Measurements from ENCODE around the gene USP38.
A peak's percentile ranks its signal among the peaks of the same experiment; 100 is the strongest.

Gene USP38

GRCh38 chr4:143184503-143185252, at the start of gene USP38:
USP38 (plus strand) TSS chr4:143184917; CDS start chr4:143185451, 534 bp downstream.
- DNase-seq, result peak; percentile 95

GRCh38 chr4:143135358-143135757, 49.4 kb upstream of the USP38 start:
- DNase-seq, result no peak

GRCh38 chr4:143140696-143141095, 44.0 kb upstream of the USP38 start:
- no peak for DNase-seq

- DNase-seq, result no peak
Measured at GRCh38 chr4:143148521-143148920, 36.2 kb upstream of the USP38 start.

GRCh38 chr4:143156853-143157252, 27.9 kb upstream of the USP38 start:
- DNase-seq, result no peak

GRCh38 chr4:143163614-143164013, 21.1 kb upstream of the USP38 start:
- DNase-seq, result no peak

- peak; percentile 40 for DNase-seq
Measured at GRCh38 chr4:143166722-143167121, 18.0 kb upstream of the USP38 start.

GRCh38 chr4:143178923-143179322, 5.8 kb upstream of the USP38 start:
- DNase-seq, result no peak

- DNase-seq, result no peak
Measured at GRCh38 chr4:143183513-143184216, 1.1 kb upstream of the USP38 start.

GRCh38 chr4:143184217-143184502, 557 bp upstream of the USP38 start:
- DNase-seq, result peak; percentile 65

GRCh38 chr4:143185253-143186107, 763 bp downstream of the USP38 start:
- no peak for DNase-seq

- DNase-seq, result no peak
Measured at GRCh38 chr4:143186212-143186611, 1.5 kb downstream of the USP38 start.

GRCh38 chr4:143186649-143187048, 1.9 kb downstream of the USP38 start:
- DNase-seq, result no peak

- DNase-seq, result no peak
Measured at GRCh38 chr4:143188136-143189088, 3.7 kb downstream of the USP38 start.

GRCh38 chr4:143189528-143189927, 4.8 kb downstream of the USP38 start:
- no peak for DNase-seq

GRCh38 chr4:143195581-143195980, 10.9 kb downstream of the USP38 start:
- DNase-seq, result no peak

GRCh38 chr4:143196323-143196722, 11.6 kb downstream of the USP38 start:
- no peak for DNase-seq

GRCh38 chr4:143199503-143199902, 14.8 kb downstream of the USP38 start:
- no peak for DNase-seq

GRCh38 chr4:143202824-143203223, 18.1 kb downstream of the USP38 start:
- no peak for DNase-seq

GRCh38 chr4:143203577-143203976, 18.9 kb downstream of the USP38 start:
- no peak for DNase-seq

- DNase-seq, result no peak
Measured at GRCh38 chr4:143207555-143207954, 22.8 kb downstream of the USP38 start.

- no peak for DNase-seq
Measured at GRCh38 chr4:143212566-143212965, 27.8 kb downstream of the USP38 start.

- no peak for DNase-seq
Measured at GRCh38 chr4:143215873-143216272, 31.2 kb downstream of the USP38 start.

Measured in NCI-H2029 (cell line).